IMR-90 (cell line): ENCODE data around the gene AADAC. TPM values are rescaled to one million over a fixed set of nuclear protein-coding genes. Genes with fewer than 3 reads are reported as not detected.

Source experiments
- ATAC-seq: fragments of 200-7000 bp; cut with Tn5 transposase; 2 replicates; pipeline ENCODE4 v1.9.1; 2020; ENCODE audit warnings: low read depth, mild to moderate bottlenecking, moderate library complexity
- BruUV-seq: library from RNA; stranded (reverse); fragments of 400-500 nt; replicated peaks from 2 replicates; lab custom pipeline; 2021; lab: Mats Ljungman, UMichigan
- CTCF ChIA-PET: fragments of 300-600 bp; formaldehyde crosslinking; extraction: SDS; loops from one replicate; lab custom pipeline; 2021; ENCODE audit warnings: antibody characterized with exemption; lab: Yijun Ruan, JAX
- POLR2A ChIA-PET: fragments of 300-600 bp; sonication (Branson Sonifier 250); formaldehyde crosslinking; loops from one replicate; lab custom pipeline; 2022; ENCODE audit warnings: antibody characterized with exemption; ENCODE audit not compliant: unreplicated experiment; lab: Charles Lee
- DNase-seq: peaks from one replicate; pipeline ENCODE4 v3.0.0; 2013
- H2AFZ ChIP-seq: replicated peaks from 2 replicates; pipeline ENCODE3; 2013; ENCODE audit warnings: low read length, mild to moderate bottlenecking; ENCODE audit not compliant: poor library complexity
- H2AK5ac ChIP-seq: 2 replicates; pipeline ENCODE4 v1.6.1; 2013; ENCODE audit warnings: low read depth, low read length, inconsistent platforms
- H2AK9ac ChIP-seq: replicated peaks from 2 replicates; pipeline ENCODE3; 2013; ENCODE audit warnings: mild to moderate bottlenecking, low read depth, low read length, moderate library complexity; ENCODE audit not compliant: poor library complexity
- H2BK120ac ChIP-seq: 2 replicates; pipeline ENCODE4 v1.6.1; 2013; ENCODE audit warnings: low read depth, low read length, inconsistent platforms
- H2BK15ac ChIP-seq: 3 replicates; pipeline ENCODE4 v1.6.1; 2013; ENCODE audit warnings: low read depth, low read length, inconsistent platforms
- H2BK20ac ChIP-seq: 2 replicates; pipeline ENCODE4 v1.6.1; 2013; ENCODE audit warnings: low read depth, mild to moderate bottlenecking, inconsistent platforms, low read length, moderate library complexity
- H2BK5ac ChIP-seq: 2 replicates; pipeline ENCODE4 v1.6.1; 2013; ENCODE audit warnings: mild to moderate bottlenecking, low read depth, low read length, inconsistent platforms; ENCODE audit not compliant: poor library complexity, severe bottlenecking
- H3K14ac ChIP-seq: replicated peaks from 2 replicates; pipeline ENCODE4 v1.6.1; 2013; ENCODE audit warnings: low read depth, low read length, inconsistent platforms
- H3K18ac ChIP-seq: 2 replicates; pipeline ENCODE4 v1.6.1; 2013; ENCODE audit warnings: low read depth, low read length, control low read depth
- H3K23ac ChIP-seq: 2 replicates; pipeline ENCODE4 v1.6.1; 2013; ENCODE audit warnings: low read depth, low read length, inconsistent platforms
- H3K27ac ChIP-seq: 2 replicates; pipeline ENCODE4 v1.5.1; 2013; ENCODE audit warnings: mild to moderate bottlenecking, control low read depth, low read length; ENCODE audit not compliant: insufficient read depth
- H3K27me3 ChIP-seq: 2 replicates; pipeline ENCODE4 v1.6.1; 2013; ENCODE audit warnings: low read length; ENCODE audit not compliant: control insufficient read depth, insufficient read depth
- H3K36me3 ChIP-seq: 2 replicates; pipeline ENCODE4 v1.6.1; 2013; ENCODE audit warnings: low read length, mixed read lengths; ENCODE audit not compliant: control insufficient read depth, insufficient read depth
- H3K4ac ChIP-seq: 2 replicates; pipeline ENCODE4 v1.6.1; 2013; ENCODE audit warnings: low read depth, low read length, inconsistent platforms
- H3K4me1 ChIP-seq: 2 replicates; pipeline ENCODE4 v1.6.1; 2013; ENCODE audit warnings: low read length, mixed read lengths; ENCODE audit not compliant: control insufficient read depth, insufficient read depth
- H3K4me2 ChIP-seq: 2 replicates; pipeline ENCODE4 v1.6.1; 2013; ENCODE audit warnings: low read depth, mild to moderate bottlenecking, control low read depth, low read length, moderate library complexity
- H3K4me3 ChIP-seq: 2 replicates; pipeline ENCODE4 v1.5.1; 2013; ENCODE audit warnings: low read depth, mild to moderate bottlenecking, control low read depth, low read length, moderate library complexity; ENCODE audit not compliant: insufficient read depth
- H3K56ac ChIP-seq: 2 replicates; pipeline ENCODE4 v1.6.1; 2013; ENCODE audit warnings: low read length, inconsistent platforms; ENCODE audit not compliant: insufficient read depth; ENCODE audit errors: extremely low read depth
- H3K79me1 ChIP-seq, 2 experiments: 2 replicates each; pipeline ENCODE4 v1.6.1; 2013; ENCODE audit warnings: low read length in 2 of 2, inconsistent platforms in 1 of 2, low read depth in 1 of 2
- H3K9ac ChIP-seq: 2 replicates; pipeline ENCODE4 v1.6.1; 2013; ENCODE audit warnings: low read depth, low read length, control low read depth
- H3K9me1 ChIP-seq: 2 replicates; pipeline ENCODE4 v1.6.1; 2013; ENCODE audit warnings: low read length, inconsistent platforms; ENCODE audit not compliant: insufficient read depth
- H3K9me3 ChIP-seq: 2 replicates; pipeline ENCODE4 v1.6.1; 2013; ENCODE audit warnings: low read length; ENCODE audit not compliant: control insufficient read depth, insufficient read depth
- H4K20me1 ChIP-seq: 2 replicates; pipeline ENCODE4 v1.6.1; 2013; ENCODE audit warnings: low read length, inconsistent platforms; ENCODE audit not compliant: insufficient read depth
- H4K5ac ChIP-seq: 2 replicates; pipeline ENCODE4 v1.6.1; 2013; ENCODE audit warnings: mild to moderate bottlenecking, low read depth, low read length, control low read depth
- H4K8ac ChIP-seq, 2 experiments: 2 replicates each; pipeline ENCODE4 v1.6.1; 2013; ENCODE audit warnings: low read depth in 2 of 2, low read length in 2 of 2, control low read depth in 1 of 2, inconsistent platforms in 1 of 2
- H4K91ac ChIP-seq: 2 replicates; pipeline ENCODE4 v1.6.1; 2013; ENCODE audit warnings: low read depth, low read length, inconsistent platforms; ENCODE audit not compliant: insufficient read depth
- BHLHE40 ChIP-seq: fragments of 150-350 bp; IDR thresholded peaks from 2 replicates; pipeline ENCODE4 v1.6.1; 2016; ENCODE audit warnings: mild to moderate bottlenecking, low read depth, low read length
- CHD1 ChIP-seq: IDR thresholded peaks from 2 replicates; pipeline ENCODE4 v1.6.1; 2012; ENCODE audit warnings: low read depth, low read length, improper control_type of control experiment
- CTCF ChIP-seq: conservative IDR thresholded peaks from 2 replicates; pipeline ENCODE4 v1.5.1; 2012; ENCODE audit warnings: mild to moderate bottlenecking, low read depth, low read length, improper control_type of control experiment
- ELK1 ChIP-seq: fragments of 150-350 bp; IDR thresholded peaks from 2 replicates; pipeline ENCODE4 v1.6.1; 2016; ENCODE audit warnings: low read depth, mild to moderate bottlenecking, low read length, moderate library complexity, borderline replicate concordance
- FOS ChIP-seq: fragments of 150-350 bp; IDR thresholded peaks from 2 replicates; pipeline ENCODE4 v1.6.1; 2016; ENCODE audit warnings: low read depth, low read length
- MAZ ChIP-seq: IDR thresholded peaks from 2 replicates; pipeline ENCODE4 v1.6.1; 2012; ENCODE audit warnings: low read depth, mild to moderate bottlenecking, low read length, improper control_type of control experiment, moderate library complexity, borderline replicate concordance
- NFE2L2 ChIP-seq: fragments of 150-350 bp; IDR thresholded peaks from 2 replicates; pipeline ENCODE4 v1.6.1; 2016; ENCODE audit warnings: low read depth, mild to moderate bottlenecking, low read length
- POLR2A ChIP-seq: IDR thresholded peaks from 2 replicates; pipeline ENCODE4 v1.6.1; 2012; ENCODE audit warnings: mild to moderate bottlenecking, low read depth, low read length
- SMC3 ChIP-seq: fragments of 150-350 bp; IDR thresholded peaks from 2 replicates; pipeline ENCODE4 v1.6.1; 2016; ENCODE audit warnings: low read depth, mild to moderate bottlenecking, antibody characterized with exemption, low read length, moderate library complexity
- WGBS, 2 experiments: methylation state at CpG; one replicate each; pipeline versions ENCODE4 v1.1.5 to v1.1.7; 2013; ENCODE audit warnings: missing lambda C conversion rate in 2 of 2; ENCODE audit not compliant: insufficient read length in 1 of 2; ENCODE audit errors: extremely low coverage in 2 of 2; 5-methylcytosine and 5-hydroxymethylcytosine counted together
- dilution Hi-C: fragments of 300-500 bp; cut with HindIII; formaldehyde crosslinking; loops from one replicate; pipeline ENCODE4 v1.14.3; 2018; ENCODE audit warnings: low sequenced_read_pairs; ENCODE audit not compliant: unreplicated experiment
- in situ Hi-C: fragments of 300-500 bp; cut with MboI; formaldehyde crosslinking; loops from 3 replicates; pipeline ENCODE4 v1.14.3; 2019; ENCODE audit warnings: low sequenced_read_pairs, inconsistent platforms, mixed read lengths
- intact Hi-C: fragments of 100-400 bp; cut with micrococcal nuclease; formaldehyde crosslinking; loops from 2 replicates; pipeline ENCODE4 v1.10.0; 2022
- polyA plus RNA-seq, 3 experiments: library from polyadenylated mRNA; depleted of rRNA; stranded (reverse); fragments of >200 nt; gene quantifications; 2 replicates each; pipeline ENCODE4 v1.2.3, GENCODE V29; 2012; ENCODE audit warnings: low replicate concordance in 1 of 3
- total RNA-seq: library from RNA; depleted of rRNA; stranded (reverse); fragments of >200 nt; gene quantifications from 2 replicates; pipeline ENCODE4 v1.2.3, GENCODE V29; 2012
- TF ChIP-seq, protein P1 (sequence below): fragments of 150-350 bp; IDR thresholded peaks from 2 replicates; pipeline ENCODE4 v1.6.1; 2017; ENCODE audit warnings: mild to moderate bottlenecking, antibody characterized with exemption, low read length, low read depth

AADAC gene
- total and polyA plus RNA-seq, 2 of the 4 experiments (the other 2 are of a cell fraction) = not detected

- no peaks in the 10 kb centered on the region for H4K20me1 ChIP-seq
- H3K9me1 ChIP-seq = no peaks in the 10 kb centered on the region
- no peak overlapping the region for H2BK120ac ChIP-seq
- no peak overlapping the region for H3K23ac ChIP-seq
- DNase-seq (no peak), ATAC-seq (no peak)
- no peak overlapping the region for H3K56ac ChIP-seq
- H3K4ac ChIP-seq = no peak overlapping the region
- H2BK20ac ChIP-seq = no peak overlapping the region
- no peaks in the 10 kb centered on the region for H3K9me3 ChIP-seq
- H2BK15ac ChIP-seq = no peak overlapping the region
- H2AK5ac ChIP-seq = no peak overlapping the region
- WGBS, 2 experiments = 100% methylated on average over 1 of the region's 5 CpGs; no CpG with 5 or more reads in 1 of the 2 experiments
- no peaks in the 10 kb centered on the region for H3K36me3 ChIP-seq
- in situ Hi-C loops (no loop called here), dilution Hi-C loops (no loop called here), intact Hi-C loops (no loop called here)
- H3K18ac ChIP-seq = no peak overlapping the region
- H3K27me3 ChIP-seq = no peaks in the 10 kb centered on the region
- no peak overlapping the region for H3K9ac ChIP-seq
- no peak overlapping the region for H2BK5ac ChIP-seq
- no peak overlapping the region for H3K4me2 ChIP-seq
- H3K4me1 ChIP-seq = no peaks in the 10 kb centered on the region
- H3K4me3 ChIP-seq = no peak overlapping the region
- no peak overlapping the region for H3K27ac ChIP-seq
- ChIA-PET POLR2A (no interaction called here), CTCF (no interaction called here)
- no TSS peak for BruUV-seq
- H4K91ac ChIP-seq = no peak overlapping the region
- H4K5ac ChIP-seq = no peak overlapping the region
- TF ChIP-seq NFE2L2 (no peak), SMC3 (no peak), MAZ (no peak), POLR2A (no peak), ELK1 (no peak), CHD1 (no peak), FOS (no peak), CTCF (no peak), BHLHE40 (no peak)
- TF ChIP-seq, protein P1, sequence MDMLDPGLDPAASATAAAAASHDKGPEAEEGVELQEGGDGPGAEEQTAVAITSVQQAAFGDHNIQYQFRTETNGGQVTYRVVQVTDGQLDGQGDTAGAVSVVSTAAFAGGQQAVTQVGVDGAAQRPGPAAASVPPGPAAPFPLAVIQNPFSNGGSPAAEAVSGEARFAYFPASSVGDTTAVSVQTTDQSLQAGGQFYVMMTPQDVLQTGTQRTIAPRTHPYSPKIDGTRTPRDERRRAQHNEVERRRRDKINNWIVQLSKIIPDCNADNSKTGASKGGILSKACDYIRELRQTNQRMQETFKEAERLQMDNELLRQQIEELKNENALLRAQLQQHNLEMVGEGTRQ = no peak
- no peak overlapping the region for H3K14ac ChIP-seq
- H4K8ac ChIP-seq = no peak overlapping the region
- no peak overlapping the region for H2AK9ac ChIP-seq
- no peaks in the 10 kb centered on the region for H3K79me1 ChIP-seq
- no peak overlapping the region for H2AFZ ChIP-seq
Measured at GRCh38 chr3:151817473-151817872, 3.6 kb downstream of the AADAC start.
